Ascending aorta (tissue), 2 donors: ENCODE data around the gene FARS2. TPM values are rescaled to one million over a fixed set of nuclear protein-coding genes. Genes with fewer than 3 reads are reported as not detected.

ENCODE experiments used
- DNase-seq, 2 donors: peaks; one replicate each; pipeline ENCODE4 v3.0.0-alpha.2; 2019; ENCODE audit warnings: low spot score in 2 of 2
- H3K27ac ChIP-seq, 2 donors: fragments of 200-600 bp; sonication (generic); one replicate each; pipeline ENCODE4 v1.5.1; 2016 to 2017; ENCODE audit warnings: mild to moderate bottlenecking in 1 of 2
- H3K27me3 ChIP-seq: fragments of 200-600 bp; sonication (generic); one replicate; pipeline ENCODE4 v1.5.1; 2017
- H3K36me3 ChIP-seq, 2 donors: fragments of 200-600 bp; sonication (generic); one replicate each; pipeline ENCODE4 v1.5.1; 2016
- H3K4me1 ChIP-seq, 2 donors: fragments of 200-600 bp; sonication (generic); one replicate each; pipeline ENCODE4 v1.5.1; 2016 to 2017; ENCODE audit warnings: mild to moderate bottlenecking in 1 of 2
- H3K4me3 ChIP-seq, 2 donors: fragments of 200-600 bp; sonication (generic); one replicate each; pipeline ENCODE4 v1.5.1; 2016 to 2017; ENCODE audit warnings: mild to moderate bottlenecking in 1 of 2
- H3K9me3 ChIP-seq, 2 donors: fragments of 200-600 bp; sonication (generic); one replicate each; pipeline ENCODE4 v1.5.1; 2016
- CTCF ChIP-seq, 3 experiments: fragments of 200-600 bp in 2 of 3; fragments of 450-650 bp in 1 of 3; sonication (generic) in 2 of 3; IDR thresholded peaks; one replicate each; pipeline ENCODE4 v1.5.1; 2016 to 2019; ENCODE audit warnings: antibody characterized with exemption in 3 of 3, mild to moderate bottlenecking in 1 of 3, moderate library complexity in 1 of 3
- intact Hi-C: fragments of 100-400 bp; cut with DNase I; formaldehyde crosslinking; loops from one replicate; pipeline ENCODE4 v1.15.1; 2023
- total RNA-seq: library from RNA; depleted of rRNA; stranded (reverse); fragments of >200 nt; gene quantifications from one replicate; pipeline ENCODE4 v1.1.0, GENCODE V29; 2016

The FARS2 gene
- total RNA-seq, 1 donor from 2014 or later, result 17.6 TPM

DNA sequence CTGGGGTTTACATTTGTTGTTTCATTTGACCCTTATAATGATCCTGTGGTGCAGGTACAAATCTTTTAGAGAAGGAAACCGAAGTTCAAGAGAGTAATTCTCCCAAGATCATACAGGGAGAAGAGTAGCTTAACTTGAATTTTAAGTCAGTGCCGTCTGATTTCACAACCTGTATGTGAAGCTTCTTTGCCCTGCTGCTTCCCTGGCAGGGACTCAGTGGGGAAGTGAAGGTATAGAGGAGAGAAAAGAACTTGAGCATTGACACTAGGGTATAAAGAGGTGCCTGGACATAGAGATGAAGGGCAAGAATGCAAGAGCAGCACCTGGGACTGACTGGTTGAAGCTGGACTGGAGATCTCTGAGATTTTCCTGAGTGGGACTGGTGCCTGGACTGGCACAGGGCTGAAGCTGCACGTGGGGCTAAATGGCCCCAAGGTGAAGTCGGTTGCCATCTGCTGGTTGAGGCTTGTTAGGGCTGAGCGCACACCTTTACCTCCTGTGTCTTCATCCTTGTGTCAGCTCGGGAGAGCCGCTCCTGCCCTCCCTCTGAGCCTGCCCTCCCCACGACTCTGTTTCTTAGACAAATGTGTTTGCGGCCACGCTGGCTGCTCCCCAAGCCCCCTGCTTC is 41.8 kb downstream of the FARS2 start:
- H3K36me3 ChIP-seq, result no peaks in the 10 kb centered on the region
- DNase-seq, result no peak
- TF ChIP-seq CTCF (IDR thresholded peaks at IDR 0.05), result peak in 1 of 3 experiments; percentile 19
- no peaks in the 10 kb centered on the region for H3K4me1 ChIP-seq
- intact Hi-C loops, result no loop called here
- no peaks in the 10 kb centered on the region for H3K9me3 ChIP-seq
- H3K4me3 ChIP-seq, result no peak overlapping the region
- H3K27me3 ChIP-seq, result no peaks in the 10 kb centered on the region
- no peak overlapping the region for H3K27ac ChIP-seq

DNA sequence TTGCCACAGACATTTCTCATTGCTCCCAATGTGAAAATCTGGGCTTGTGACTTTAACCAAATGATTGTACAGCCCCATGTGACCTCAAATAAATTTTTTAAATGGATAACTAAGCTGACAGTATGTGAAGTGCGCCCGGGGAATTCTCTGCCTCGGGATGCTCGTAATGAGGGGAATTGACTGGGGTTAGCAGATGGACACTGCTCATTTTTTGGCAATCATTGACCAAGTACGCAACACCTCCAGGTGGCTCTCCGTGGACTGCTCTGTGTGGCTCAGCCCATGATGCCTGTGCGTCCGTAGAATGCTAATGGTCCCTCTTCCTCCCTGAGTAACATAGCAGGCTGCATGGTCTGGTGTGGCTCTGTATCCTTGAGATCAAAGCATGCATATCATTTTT is 42.4 kb downstream of the FARS2 start:
- no peak for DNase-seq
- H3K27me3 ChIP-seq, result no peaks in the 10 kb centered on the region
- H3K27ac ChIP-seq, result no peak overlapping the region
- H3K4me1 ChIP-seq, result no peaks in the 10 kb centered on the region
- H3K36me3 ChIP-seq, result no peaks in the 10 kb centered on the region
- H3K4me3 ChIP-seq, result no peak overlapping the region
- no peak for TF ChIP-seq CTCF (IDR thresholded peaks at IDR 0.05)
- no peaks in the 10 kb centered on the region for H3K9me3 ChIP-seq
- intact Hi-C loops, result no loop called here

GRCh38 chr6:5305968-5306626 is 44.8 kb downstream of the FARS2 start:
- H3K4me3 ChIP-seq, result no peak overlapping the region
- TF ChIP-seq CTCF (IDR thresholded peaks at IDR 0.05), result no peak
- intact Hi-C loops, result no loop called here
- H3K27ac ChIP-seq, result no peak overlapping the region
- no peaks in the 10 kb centered on the region for H3K27me3 ChIP-seq
- no peaks in the 10 kb centered on the region for H3K36me3 ChIP-seq
- no peaks in the 10 kb centered on the region for H3K9me3 ChIP-seq
- no peak for DNase-seq
- no peaks in the 10 kb centered on the region for H3K4me1 ChIP-seq

- Histone ChIP-seq H3K27me3 (no peaks in the 10 kb centered on the region), H3K4me1 (no peaks in the 10 kb centered on the region), H3K4me3 (no peak overlapping the region), H3K36me3 (no peaks in the 10 kb centered on the region), H3K9me3 (no peaks in the 10 kb centered on the region), H3K27ac (no peak overlapping the region)
- DNase-seq, result no peak
- intact Hi-C loops, result no loop called here
- no peak for TF ChIP-seq CTCF (IDR thresholded peaks at IDR 0.05)
Measured at GRCh38 chr6:5307058-5307457, 45.7 kb downstream of the FARS2 start.

DNA sequence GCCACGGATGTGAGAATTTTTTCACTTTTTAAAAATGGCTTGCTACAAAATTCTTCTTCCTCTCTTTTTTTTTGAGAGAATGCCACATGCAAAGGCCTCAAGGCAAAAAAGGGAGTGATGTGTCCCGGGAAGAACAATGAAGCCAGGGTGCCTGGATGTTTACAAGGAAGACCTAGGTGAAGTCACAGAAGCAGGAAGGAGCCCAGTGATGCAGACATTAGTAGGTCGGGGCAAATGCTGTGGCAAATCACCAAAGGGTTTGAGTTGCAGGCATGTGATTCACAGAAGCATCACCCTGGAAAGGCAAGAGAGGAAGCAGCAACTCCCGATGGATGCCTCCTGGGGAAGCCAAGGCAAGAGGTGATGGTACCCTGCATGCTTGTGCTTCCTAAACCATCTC is 46.8 kb downstream of the FARS2 start:
- Histone ChIP-seq H3K36me3 (no peaks in the 10 kb centered on the region), H3K4me3 (no peak overlapping the region), H3K27ac (no peak overlapping the region), H3K27me3 (no peaks in the 10 kb centered on the region), H3K9me3 (no peaks in the 10 kb centered on the region), H3K4me1 (no peaks in the 10 kb centered on the region)
- intact Hi-C loops, result no loop called here
- no peak for DNase-seq
- no peak for TF ChIP-seq CTCF (IDR thresholded peaks at IDR 0.05)
